GM19395 (cell line): ENCODE data around the gene CCT6B.
"Not testable (repeated sequence)": the region's sequence is repeated elsewhere in the genome, so short reads cannot be mapped to it uniquely, and the experiment has no call there.

Experiments used
- ATAC-seq: cut with Tn5 transposase; IDR thresholded peaks from one replicate; pipeline ENCODE4 v1.9.1; 2021; ENCODE audit warnings: mild to moderate bottlenecking, moderate library complexity; ENCODE audit not compliant: unreplicated experiment

Gene CCT6B

GRCh38 chr17:34961093-34961911 is at the start of gene CCT6B, which contains the start of gene ZNF830:
TSS of gene CCT6B (minus strand) at chr17:34961460. CDS start at chr17:34961393, 67 bp downstream.
TSS of gene ZNF830 (plus strand) at chr17:34961540. CDS start at chr17:34961567, 27 bp downstream.
- ATAC-seq, result peak; percentile 95

GRCh38 chr17:35010093-35010492 is 48.8 kb upstream of the CCT6B start:
- ATAC-seq, result no peak

- no peak for ATAC-seq
These were observed 45.7 kb upstream of the CCT6B start for GRCh38 chr17:35006961-35007360.

- ATAC-seq, result no peak
These were observed 45.1 kb upstream of the CCT6B start for GRCh38 chr17:35006345-35006744.

GRCh38 chr17:35003778-35004177 is 42.5 kb upstream of the CCT6B start:
- no peak for ATAC-seq

GRCh38 chr17:35002876-35003551 is 41.8 kb upstream of the CCT6B start:
- no peak for ATAC-seq

- no peak for ATAC-seq
These were observed 40.3 kb upstream of the CCT6B start for GRCh38 chr17:35001549-35001948.

- not testable (repeated sequence) for ATAC-seq
These were observed 39.7 kb upstream of the CCT6B start for GRCh38 chr17:35000965-35001364.

- ATAC-seq, result no peak
These were observed 38.2 kb upstream of the CCT6B start for GRCh38 chr17:34999456-34999855.

- ATAC-seq, result peak; percentile 49
These were observed 36.9 kb upstream of the CCT6B start for GRCh38 chr17:34998205-34998604.

- ATAC-seq, result no peak
These were observed 36.1 kb upstream of the CCT6B start for GRCh38 chr17:34997355-34997862.

- no peak for ATAC-seq
These were observed 35.4 kb upstream of the CCT6B start for GRCh38 chr17:34996422-34997285.

GRCh38 chr17:34993031-34993430 is 31.8 kb upstream of the CCT6B start:
- no peak for ATAC-seq

GRCh38 chr17:34991606-34992005 is 30.3 kb upstream of the CCT6B start:
- no peak for ATAC-seq

- ATAC-seq, result no peak
These were observed 29.7 kb upstream of the CCT6B start for GRCh38 chr17:34990921-34991365.

GRCh38 chr17:34989473-34989872 is 28.2 kb upstream of the CCT6B start:
- no peak for ATAC-seq

GRCh38 chr17:34988644-34989043 is 27.4 kb upstream of the CCT6B start:
- no peak for ATAC-seq

GRCh38 chr17:34987232-34987631 is 26.0 kb upstream of the CCT6B start:
- no peak for ATAC-seq

GRCh38 chr17:34981538-34982241 is 20.4 kb upstream of the CCT6B start:
- ATAC-seq, result no peak
